WTC11 (cell line): ENCODE measurements around the gene SNTA1. TPM values are rescaled to one million over a fixed set of nuclear protein-coding genes. Genes with fewer than 3 reads are reported as not detected.

Experiments used
- ATAC-seq: fragments of 200-7000 bp; cut with Tn5 transposase; 2 replicates; pipeline ENCODE4 v1.10.0; 2021; ENCODE audit warnings: mild to moderate bottlenecking, moderate library complexity
- CTCF ChIA-PET: fragments of 300-600 bp; sonication (Branson Sonifier 250); formaldehyde crosslinking; loops from one replicate; lab custom pipeline; 2021; ENCODE audit warnings: antibody characterized with exemption; lab: Charles Lee
- POLR2A ChIA-PET: fragments of 350-600 bp; sonication (Branson Sonifier 250); formaldehyde crosslinking; loops from one replicate; lab custom pipeline; 2021; ENCODE audit warnings: antibody characterized with exemption; lab: Charles Lee
- DNase-seq: peaks from one replicate; pipeline ENCODE4 v3.0.0; 2021; ENCODE audit warnings: low spot score
- H3K27ac Mint-ChIP-seq: 2 replicates; pipeline ENCODE4 v1.8.0; 2021; ENCODE audit warnings: mixed read lengths
- H3K27me3 Mint-ChIP-seq: 2 replicates; pipeline ENCODE4 v1.8.0; 2021; ENCODE audit warnings: low read depth, mild to moderate bottlenecking, moderate library complexity, mixed read lengths
- H3K36me3 Mint-ChIP-seq: 2 replicates; pipeline ENCODE4 v1.8.0; 2021; ENCODE audit warnings: mixed read lengths
- H3K4me1 Mint-ChIP-seq: 2 replicates; pipeline ENCODE4 v1.8.0; 2022; ENCODE audit warnings: mixed read lengths
- H3K4me3 Mint-ChIP-seq: 2 replicates; pipeline ENCODE4 v1.8.0; 2021; ENCODE audit warnings: mild to moderate bottlenecking, moderate library complexity, mixed read lengths
- H3K9me3 Mint-ChIP-seq: 2 replicates; pipeline ENCODE4 v1.8.0; 2021; ENCODE audit warnings: mixed read lengths
- ELF4 ChIP-seq: sonication (generic); formaldehyde crosslinking; IDR thresholded peaks from 2 replicates; pipeline ENCODE4 v1.8.1; 2022; ENCODE audit warnings: low read depth, mild to moderate bottlenecking, moderate library complexity, missing genetic modification reagents
- FOXK1 ChIP-seq: sonication (generic); formaldehyde crosslinking; IDR thresholded peaks from 2 replicates; pipeline ENCODE4 v1.8.0; 2022; ENCODE audit warnings: mild to moderate bottlenecking, moderate library complexity, missing genetic modification reagents
- GRHL2 ChIP-seq: fragments of 250-450 bp; sonication (Bioruptor Pico); IDR thresholded peaks from 2 replicates; pipeline ENCODE4 v1.8.0; 2022; ENCODE audit warnings: mild to moderate bottlenecking, moderate library complexity; ENCODE audit not compliant: insufficient replicate concordance, severe bottlenecking
- SOX15 ChIP-seq: fragments of 250-450 bp; sonication (Bioruptor Pico); IDR thresholded peaks from 2 replicates; pipeline ENCODE4 v1.9.0; 2021; ENCODE audit warnings: mild to moderate bottlenecking
- SP1 ChIP-seq: sonication (generic); formaldehyde crosslinking; conservative IDR thresholded peaks from 2 replicates; pipeline ENCODE4 v1.8.1; 2022; ENCODE audit warnings: missing genetic modification reagents
- TCF7 ChIP-seq: sonication (generic); formaldehyde crosslinking; IDR thresholded peaks from 2 replicates; pipeline ENCODE4 v1.8.0; 2022; ENCODE audit warnings: mild to moderate bottlenecking, low read depth, missing genetic modification reagents, moderate library complexity
- ZNF121 ChIP-seq: sonication (generic); formaldehyde crosslinking; IDR thresholded peaks from 2 replicates; pipeline ENCODE4 v1.8.0; 2023; ENCODE audit warnings: missing genetic modification reagents
- ZNF396 ChIP-seq: fragments of 250-450 bp; sonication (Bioruptor Pico); IDR thresholded peaks from 2 replicates; pipeline ENCODE4 v1.8.0; 2021; ENCODE audit warnings: mild to moderate bottlenecking, moderate library complexity, borderline replicate concordance
- ZNF416 ChIP-seq: fragments of 250-450 bp; sonication (Bioruptor Pico); IDR thresholded peaks from 2 replicates; pipeline ENCODE4 v1.9.0; 2021; ENCODE audit warnings: mild to moderate bottlenecking, inconsistent platforms
- total RNA-seq: library from RNA; stranded (reverse); gene quantifications from 3 replicates; pipeline ENCODE4 v1.2.3, GENCODE V29; 2021
- TF ChIP-seq, protein P1 (sequence below): fragments of 250-450 bp; sonication (Bioruptor Pico); IDR thresholded peaks from 2 replicates; pipeline ENCODE4 v1.9.0; 2021; ENCODE audit warnings: mild to moderate bottlenecking
- TF ChIP-seq, protein P2 (sequence below): sonication (generic); formaldehyde crosslinking; IDR thresholded peaks from 2 replicates; pipeline ENCODE4 v1.8.0; 2023; ENCODE audit warnings: missing genetic modification reagents
- TF ChIP-seq, protein P3 (sequence below): sonication (generic); formaldehyde crosslinking; IDR thresholded peaks from 2 replicates; pipeline ENCODE4 v1.8.1; 2022; ENCODE audit warnings: low read depth, mild to moderate bottlenecking, moderate library complexity, missing genetic modification reagents, borderline replicate concordance
- TF ChIP-seq, protein P4 (sequence below): fragments of 250-450 bp; sonication (Bioruptor Pico); IDR thresholded peaks from 2 replicates; pipeline ENCODE4 v1.9.0; 2021; ENCODE audit warnings: mild to moderate bottlenecking, borderline replicate concordance
- TF ChIP-seq, protein P5 (sequence below): sonication (generic); formaldehyde crosslinking; IDR thresholded peaks from 2 replicates; pipeline ENCODE4 v1.8.1; 2022; ENCODE audit warnings: low read depth, missing genetic modification reagents, borderline replicate concordance

The SNTA1 gene
- total RNA-seq, 1 experiment from 2014 or later, result 5.3 TPM

DNA sequence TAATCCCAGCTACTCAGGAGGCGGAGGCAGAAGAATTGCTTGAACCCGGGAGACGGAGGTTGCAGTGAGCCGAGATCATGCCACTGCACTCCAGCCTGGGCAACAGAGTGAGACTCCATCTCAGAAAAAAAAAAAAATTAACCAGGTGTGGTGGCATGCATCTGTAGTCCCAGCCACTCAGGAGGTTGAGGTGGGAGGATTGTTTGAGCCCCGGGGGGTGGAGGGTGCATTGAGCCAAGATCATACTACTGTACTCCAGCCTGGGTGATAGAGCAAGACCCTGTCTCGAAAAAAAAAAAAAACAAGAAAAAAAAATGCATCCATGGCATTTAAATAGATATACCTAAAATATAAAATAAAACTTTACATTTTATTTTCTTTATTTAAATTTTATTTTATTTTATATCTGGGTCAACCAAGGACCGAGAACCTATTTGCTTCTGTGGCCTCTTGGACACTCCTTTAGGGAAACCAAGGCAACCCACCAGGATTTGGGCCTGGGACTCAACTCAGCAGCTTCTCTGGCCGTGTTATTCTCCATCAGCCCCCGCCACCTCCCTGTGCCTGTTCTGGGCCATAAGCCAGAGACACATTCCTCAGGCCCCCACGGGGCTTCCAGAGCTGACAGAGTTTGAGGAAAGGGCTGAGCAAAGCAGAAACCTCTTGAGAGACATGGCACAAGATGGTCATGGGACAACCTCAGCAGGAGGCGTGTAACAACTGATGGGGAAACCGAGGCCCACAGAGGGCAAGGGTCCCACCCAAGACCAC, 6.2 kb downstream of the SNTA1 start:
- TF ChIP-seq TCF7 (CRISPR knock-in tag), result no peak
- TF ChIP-seq, protein P1, sequence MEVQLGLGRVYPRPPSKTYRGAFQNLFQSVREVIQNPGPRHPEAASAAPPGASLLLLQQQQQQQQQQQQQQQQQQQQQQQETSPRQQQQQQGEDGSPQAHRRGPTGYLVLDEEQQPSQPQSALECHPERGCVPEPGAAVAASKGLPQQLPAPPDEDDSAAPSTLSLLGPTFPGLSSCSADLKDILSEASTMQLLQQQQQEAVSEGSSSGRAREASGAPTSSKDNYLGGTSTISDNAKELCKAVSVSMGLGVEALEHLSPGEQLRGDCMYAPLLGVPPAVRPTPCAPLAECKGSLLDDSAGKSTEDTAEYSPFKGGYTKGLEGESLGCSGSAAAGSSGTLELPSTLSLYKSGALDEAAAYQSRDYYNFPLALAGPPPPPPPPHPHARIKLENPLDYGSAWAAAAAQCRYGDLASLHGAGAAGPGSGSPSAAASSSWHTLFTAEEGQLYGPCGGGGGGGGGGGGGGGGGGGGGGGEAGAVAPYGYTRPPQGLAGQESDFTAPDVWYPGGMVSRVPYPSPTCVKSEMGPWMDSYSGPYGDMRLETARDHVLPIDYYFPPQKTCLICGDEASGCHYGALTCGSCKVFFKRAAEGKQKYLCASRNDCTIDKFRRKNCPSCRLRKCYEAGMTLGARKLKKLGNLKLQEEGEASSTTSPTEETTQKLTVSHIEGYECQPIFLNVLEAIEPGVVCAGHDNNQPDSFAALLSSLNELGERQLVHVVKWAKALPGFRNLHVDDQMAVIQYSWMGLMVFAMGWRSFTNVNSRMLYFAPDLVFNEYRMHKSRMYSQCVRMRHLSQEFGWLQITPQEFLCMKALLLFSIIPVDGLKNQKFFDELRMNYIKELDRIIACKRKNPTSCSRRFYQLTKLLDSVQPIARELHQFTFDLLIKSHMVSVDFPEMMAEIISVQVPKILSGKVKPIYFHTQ (CRISPR knock-in tag), result no peak
- TF ChIP-seq ZNF396 (CRISPR knock-in tag), result no peak
- no peak for TF ChIP-seq FOXK1
- no peak for TF ChIP-seq ELF4 (CRISPR knock-in tag)
- no peak for TF ChIP-seq ZNF121 (CRISPR knock-in tag)
- TF ChIP-seq, protein P2, sequence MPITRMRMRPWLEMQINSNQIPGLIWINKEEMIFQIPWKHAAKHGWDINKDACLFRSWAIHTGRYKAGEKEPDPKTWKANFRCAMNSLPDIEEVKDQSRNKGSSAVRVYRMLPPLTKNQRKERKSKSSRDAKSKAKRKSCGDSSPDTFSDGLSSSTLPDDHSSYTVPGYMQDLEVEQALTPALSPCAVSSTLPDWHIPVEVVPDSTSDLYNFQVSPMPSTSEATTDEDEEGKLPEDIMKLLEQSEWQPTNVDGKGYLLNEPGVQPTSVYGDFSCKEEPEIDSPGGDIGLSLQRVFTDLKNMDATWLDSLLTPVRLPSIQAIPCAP (CRISPR knock-in tag), result no peak
- TF ChIP-seq SP1 (CRISPR knock-in tag), result no peak
- no peak for TF ChIP-seq SOX15 (CRISPR knock-in tag)
- TF ChIP-seq, protein P3, sequence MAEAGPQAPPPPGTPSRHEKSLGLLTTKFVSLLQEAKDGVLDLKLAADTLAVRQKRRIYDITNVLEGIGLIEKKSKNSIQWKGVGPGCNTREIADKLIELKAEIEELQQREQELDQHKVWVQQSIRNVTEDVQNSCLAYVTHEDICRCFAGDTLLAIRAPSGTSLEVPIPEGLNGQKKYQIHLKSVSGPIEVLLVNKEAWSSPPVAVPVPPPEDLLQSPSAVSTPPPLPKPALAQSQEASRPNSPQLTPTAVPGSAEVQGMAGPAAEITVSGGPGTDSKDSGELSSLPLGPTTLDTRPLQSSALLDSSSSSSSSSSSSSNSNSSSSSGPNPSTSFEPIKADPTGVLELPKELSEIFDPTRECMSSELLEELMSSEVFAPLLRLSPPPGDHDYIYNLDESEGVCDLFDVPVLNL (CRISPR knock-in tag), result no peak
- TF ChIP-seq GRHL2 (CRISPR knock-in tag), result no peak
- TF ChIP-seq, protein P4, sequence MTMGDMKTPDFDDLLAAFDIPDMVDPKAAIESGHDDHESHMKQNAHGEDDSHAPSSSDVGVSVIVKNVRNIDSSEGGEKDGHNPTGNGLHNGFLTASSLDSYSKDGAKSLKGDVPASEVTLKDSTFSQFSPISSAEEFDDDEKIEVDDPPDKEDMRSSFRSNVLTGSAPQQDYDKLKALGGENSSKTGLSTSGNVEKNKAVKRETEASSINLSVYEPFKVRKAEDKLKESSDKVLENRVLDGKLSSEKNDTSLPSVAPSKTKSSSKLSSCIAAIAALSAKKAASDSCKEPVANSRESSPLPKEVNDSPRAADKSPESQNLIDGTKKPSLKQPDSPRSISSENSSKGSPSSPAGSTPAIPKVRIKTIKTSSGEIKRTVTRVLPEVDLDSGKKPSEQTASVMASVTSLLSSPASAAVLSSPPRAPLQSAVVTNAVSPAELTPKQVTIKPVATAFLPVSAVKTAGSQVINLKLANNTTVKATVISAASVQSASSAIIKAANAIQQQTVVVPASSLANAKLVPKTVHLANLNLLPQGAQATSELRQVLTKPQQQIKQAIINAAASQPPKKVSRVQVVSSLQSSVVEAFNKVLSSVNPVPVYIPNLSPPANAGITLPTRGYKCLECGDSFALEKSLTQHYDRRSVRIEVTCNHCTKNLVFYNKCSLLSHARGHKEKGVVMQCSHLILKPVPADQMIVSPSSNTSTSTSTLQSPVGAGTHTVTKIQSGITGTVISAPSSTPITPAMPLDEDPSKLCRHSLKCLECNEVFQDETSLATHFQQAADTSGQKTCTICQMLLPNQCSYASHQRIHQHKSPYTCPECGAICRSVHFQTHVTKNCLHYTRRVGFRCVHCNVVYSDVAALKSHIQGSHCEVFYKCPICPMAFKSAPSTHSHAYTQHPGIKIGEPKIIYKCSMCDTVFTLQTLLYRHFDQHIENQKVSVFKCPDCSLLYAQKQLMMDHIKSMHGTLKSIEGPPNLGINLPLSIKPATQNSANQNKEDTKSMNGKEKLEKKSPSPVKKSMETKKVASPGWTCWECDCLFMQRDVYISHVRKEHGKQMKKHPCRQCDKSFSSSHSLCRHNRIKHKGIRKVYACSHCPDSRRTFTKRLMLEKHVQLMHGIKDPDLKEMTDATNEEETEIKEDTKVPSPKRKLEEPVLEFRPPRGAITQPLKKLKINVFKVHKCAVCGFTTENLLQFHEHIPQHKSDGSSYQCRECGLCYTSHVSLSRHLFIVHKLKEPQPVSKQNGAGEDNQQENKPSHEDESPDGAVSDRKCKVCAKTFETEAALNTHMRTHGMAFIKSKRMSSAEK (CRISPR knock-in tag), result no peak
- TF ChIP-seq ZNF416 (CRISPR knock-in tag), result no peak
- TF ChIP-seq, protein P5, sequence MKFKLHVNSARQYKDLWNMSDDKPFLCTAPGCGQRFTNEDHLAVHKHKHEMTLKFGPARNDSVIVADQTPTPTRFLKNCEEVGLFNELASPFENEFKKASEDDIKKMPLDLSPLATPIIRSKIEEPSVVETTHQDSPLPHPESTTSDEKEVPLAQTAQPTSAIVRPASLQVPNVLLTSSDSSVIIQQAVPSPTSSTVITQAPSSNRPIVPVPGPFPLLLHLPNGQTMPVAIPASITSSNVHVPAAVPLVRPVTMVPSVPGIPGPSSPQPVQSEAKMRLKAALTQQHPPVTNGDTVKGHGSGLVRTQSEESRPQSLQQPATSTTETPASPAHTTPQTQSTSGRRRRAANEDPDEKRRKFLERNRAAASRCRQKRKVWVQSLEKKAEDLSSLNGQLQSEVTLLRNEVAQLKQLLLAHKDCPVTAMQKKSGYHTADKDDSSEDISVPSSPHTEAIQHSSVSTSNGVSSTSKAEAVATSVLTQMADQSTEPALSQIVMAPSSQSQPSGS, result no peak
- TF ChIP-seq, all 79 proteins: peak for 0
- H3K27ac Mint-ChIP-seq, result no peak overlapping the region

More for the DNA sequence above, 6.2 kb downstream of the SNTA1 start:
- DNase-seq (no peak), ATAC-seq (no peak)
- Mint-ChIP-seq H3K4me3 (no peak overlapping the region), H3K27me3 (peaks cover 15% of the 10 kb centered on the region), H3K36me3 (no peaks in the 10 kb centered on the region; the same call in 1 of the 2 replicates), H3K9me3 (peaks cover 4% of the 10 kb centered on the region; the same call in 1 of the 2 replicates), H3K4me1 (no peaks in the 10 kb centered on the region)
- CTCF ChIA-PET, result no interaction called here
- POLR2A ChIA-PET, result no interaction called here
